GM23248 (cell line): ENCODE data around the gene PCDHB13. TPM values are rescaled to one million over a fixed set of nuclear protein-coding genes. Genes with fewer than 3 reads are reported as not detected.
A peak's percentile ranks its signal among the peaks of the same experiment; 100 is the strongest.

Source experiments
- DNase-seq: peaks from one replicate; pipeline ENCODE4 v3.0.0-alpha.2; 2015
- H2AFZ ChIP-seq: fragments of 200-600 bp; sonication (generic); 2 replicates; pipeline ENCODE4 v1.6.1; 2016; ENCODE audit warnings: antibody characterized with exemption
- H3F3A ChIP-seq: fragments of 200-600 bp; sonication (generic); 2 replicates; pipeline ENCODE4 v1.6.1; 2016; ENCODE audit warnings: mild to moderate bottlenecking, antibody characterized with exemption, mixed run types; ENCODE audit not compliant: insufficient read depth
- H3K27ac ChIP-seq: fragments of 200-600 bp; sonication (generic); 2 replicates; pipeline ENCODE4 v1.5.1; 2016; ENCODE audit warnings: mild to moderate bottlenecking
- H3K27me3 ChIP-seq: fragments of 200-600 bp; sonication (generic); replicated peaks from 2 replicates; pipeline ENCODE4 v1.6.1; 2016; ENCODE audit warnings: mild to moderate bottlenecking; ENCODE audit not compliant: insufficient read depth
- H3K36me3 ChIP-seq: fragments of 200-600 bp; sonication (generic); 2 replicates; pipeline ENCODE4 v1.6.1; 2016; ENCODE audit warnings: low read depth, mild to moderate bottlenecking
- H3K4me1 ChIP-seq: fragments of 200-600 bp; sonication (generic); 2 replicates; pipeline ENCODE4 v1.6.1; 2016; ENCODE audit warnings: mild to moderate bottlenecking; ENCODE audit not compliant: insufficient read depth
- H3K4me2 ChIP-seq: fragments of 200-600 bp; sonication (generic); one replicate; pipeline ENCODE4 v1.6.1; 2016; ENCODE audit warnings: mild to moderate bottlenecking; ENCODE audit not compliant: unreplicated experiment
- H3K4me3 ChIP-seq: fragments of 200-600 bp; sonication (generic); 2 replicates; pipeline ENCODE4 v1.5.1; 2016; ENCODE audit warnings: mild to moderate bottlenecking
- H3K79me2 ChIP-seq: fragments of 200-600 bp; sonication (generic); 2 replicates; pipeline ENCODE4 v1.6.1; 2016; ENCODE audit warnings: mild to moderate bottlenecking; ENCODE audit not compliant: insufficient read depth
- H3K9ac ChIP-seq: fragments of 200-600 bp; sonication (generic); 2 replicates; pipeline ENCODE4 v1.6.1; 2016; ENCODE audit warnings: mild to moderate bottlenecking
- H3K9me2 ChIP-seq: fragments of 200-600 bp; sonication (generic); 2 replicates; pipeline ENCODE4 v1.6.1; 2016; ENCODE audit warnings: mixed run types, mild to moderate bottlenecking, moderate library complexity; ENCODE audit not compliant: insufficient read depth
- H3K9me3 ChIP-seq: fragments of 200-600 bp; sonication (generic); one replicate; pipeline ENCODE4 v1.6.1; 2017; ENCODE audit warnings: low read depth
- H4K20me1 ChIP-seq: fragments of 200-600 bp; sonication (generic); 2 replicates; pipeline ENCODE4 v1.6.0; 2016; ENCODE audit not compliant: insufficient read depth
- EZH2 ChIP-seq: fragments of 200-600 bp; sonication (generic); IDR thresholded peaks from 2 replicates; pipeline ENCODE4 v1.6.1; 2018; ENCODE audit warnings: antibody characterized with exemption, mild to moderate bottlenecking; ENCODE audit not compliant: insufficient read depth, poor library complexity, severe bottlenecking
- EZH2phosphoT487 ChIP-seq: fragments of 200-600 bp; sonication (generic); IDR thresholded peaks from 2 replicates; pipeline ENCODE4 v1.6.1; 2018; ENCODE audit warnings: antibody characterized with exemption, moderate library complexity, mild to moderate bottlenecking, low read depth; ENCODE audit not compliant: insufficient read depth
- WGBS, 2 experiments: methylation state at CpG; one replicate each; pipeline ENCODE4 v1.1.6; 2015 to 2017; ENCODE audit warnings: low lambda C conversion rate in 2 of 2, low coverage in 1 of 2; ENCODE audit errors: missing lambda C conversion rate in 2 of 2; 5-methylcytosine and 5-hydroxymethylcytosine counted together
- in situ Hi-C: fragments of 300-500 bp; cut with MboI; formaldehyde crosslinking; loops from 2 replicates; pipeline ENCODE4 v1.15.0; 2020
- polyA plus RNA-seq: library from polyadenylated mRNA; unstranded; fragments of >200 nt; fragmentation: Nextera tagmentation; extraction: Ambion mirVana; gene quantifications from 2 replicates; pipeline ENCODE4 v1.2.1, GENCODE V29; 2016
- total RNA-seq: library from RNA; depleted of rRNA; stranded (reverse); fragments of >200 nt; shearing (Covaris generic); gene quantifications from 2 replicates; pipeline ENCODE4 v1.2.3, GENCODE V29; 2014; rRNA removed

Gene PCDHB13
- total and polyA plus RNA-seq, 2 experiments from 2014 or later = 2.0 to 2.8 TPM

- Histone ChIP-seq H3F3A (no peaks in the 10 kb centered on the region), H3K27ac (no peak overlapping the region), H3K4me1 (no peaks in the 10 kb centered on the region), H3K79me2 (no peaks in the 10 kb centered on the region), H3K9me3 (peaks cover 5% of the 10 kb centered on the region), H3K4me2 (no peak overlapping the region), H2AFZ (no peak overlapping the region), H4K20me1 (no peaks in the 10 kb centered on the region), H3K9ac (no peak overlapping the region), H3K36me3 (no peaks in the 10 kb centered on the region), H3K27me3 (no peaks in the 10 kb centered on the region), H3K9me2 (no peaks in the 10 kb centered on the region), H3K4me3 (no peak overlapping the region)
- TF ChIP-seq EZH2phosphoT487 (no peak), EZH2 (no peak)
- DNase-seq = no peak
- in situ Hi-C loops = no loop called here
Observed at GRCh38 chr5:141250576-141250975, 36.9 kb downstream of the PCDHB13 start.

- H3K36me3 ChIP-seq = no peaks in the 10 kb centered on the region
- no peaks in the 10 kb centered on the region for H3K27me3 ChIP-seq
- no peaks in the 10 kb centered on the region for H3K79me2 ChIP-seq
- H3K27ac ChIP-seq = no peak overlapping the region
- no peak overlapping the region for H2AFZ ChIP-seq
- TF ChIP-seq EZH2phosphoT487 = no peak
- no peak for TF ChIP-seq EZH2
- in situ Hi-C loops = no loop called here
- no peaks in the 10 kb centered on the region for H4K20me1 ChIP-seq
- peaks cover 26% of the 10 kb centered on the region for H3K9me3 ChIP-seq
- no peaks in the 10 kb centered on the region for H3K4me1 ChIP-seq
- no peaks in the 10 kb centered on the region for H3K9me2 ChIP-seq
- no peak overlapping the region for H3K4me2 ChIP-seq
- no peak for DNase-seq
- no peak overlapping the region for H3K4me3 ChIP-seq
- H3K9ac ChIP-seq = no peak overlapping the region
- peaks cover 7% of the 10 kb centered on the region; the same call in 1 of the 2 replicates for H3F3A ChIP-seq
Observed at GRCh38 chr5:141258464-141258863, 44.7 kb downstream of the PCDHB13 start.

- Histone ChIP-seq H3K9ac (no peak overlapping the region), H3K4me3 (no peak overlapping the region), H3K27me3 (no peaks in the 10 kb centered on the region), H3K27ac (no peak overlapping the region), H3K4me1 (no peaks in the 10 kb centered on the region), H3K79me2 (no peaks in the 10 kb centered on the region), H3K36me3 (0 out of 2 replicates have a peak, but pooled peaks cover under 1% of the 10 kb centered on the region), H3K4me2 (no peak overlapping the region), H2AFZ (no peak overlapping the region), H3K9me2 (no peaks in the 10 kb centered on the region), H4K20me1 (no peaks in the 10 kb centered on the region), H3F3A (peaks cover 7% of the 10 kb centered on the region; the same call in 1 of the 2 replicates), H3K9me3 (peaks cover 23% of the 10 kb centered on the region)
- in situ Hi-C loops = no loop called here
- TF ChIP-seq EZH2phosphoT487 (no peak), EZH2 (no peak)
- DNase-seq = no peak
Observed at GRCh38 chr5:141258948-141259347, 45.2 kb downstream of the PCDHB13 start.

- in situ Hi-C loops = no loop called here
- Histone ChIP-seq H3K9me2 (no peaks in the 10 kb centered on the region), H2AFZ (no peak overlapping the region), H3K4me3 (no peak overlapping the region), H3K36me3 (0 out of 2 replicates have a peak, but pooled peaks cover 2% of the 10 kb centered on the region), H3K27me3 (no peaks in the 10 kb centered on the region), H3K27ac (no peak overlapping the region), H4K20me1 (no peaks in the 10 kb centered on the region), H3K9ac (no peak overlapping the region), H3K4me1 (no peaks in the 10 kb centered on the region), H3F3A (peaks cover 7% of the 10 kb centered on the region; the same call in 1 of the 2 replicates), H3K9me3 (peaks cover 20% of the 10 kb centered on the region), H3K79me2 (no peaks in the 10 kb centered on the region), H3K4me2 (no peak overlapping the region)
- 40 to 46% methylated on average over 5 of the region's 5 CpGs for WGBS, 2 experiments
- no peak for TF ChIP-seq EZH2phosphoT487
- TF ChIP-seq EZH2 = no peak
- DNase-seq = peak; percentile 27
Observed at GRCh38 chr5:141260458-141261237, 46.9 kb downstream of the PCDHB13 start.

GRCh38 chr5:141261238-141261546 is 47.5 kb downstream of the PCDHB13 start:
- H3K9me3 ChIP-seq = peaks cover 20% of the 10 kb centered on the region

More at GRCh38 chr5:141261238-141261546, 47.5 kb downstream of the PCDHB13 start:
- no peaks in the 10 kb centered on the region for H3K9me2 ChIP-seq
- H3K79me2 ChIP-seq = no peaks in the 10 kb centered on the region
- H3K4me3 ChIP-seq = no peak overlapping the region
- H3K9ac ChIP-seq = no peak overlapping the region
- H2AFZ ChIP-seq = no peak overlapping the region
- no peak for TF ChIP-seq EZH2phosphoT487
- no peak for TF ChIP-seq EZH2
- H3K36me3 ChIP-seq = 0 out of 2 replicates have a peak, but pooled peaks cover 2% of the 10 kb centered on the region
- H3K27ac ChIP-seq = no peak overlapping the region
- WGBS, 2 experiments = 41 to 54% methylated on average over 1 of the region's 1 CpG
- H3F3A ChIP-seq = peaks cover 7% of the 10 kb centered on the region; the same call in 1 of the 2 replicates
- in situ Hi-C loops = no loop called here
- no peaks in the 10 kb centered on the region for H4K20me1 ChIP-seq
- no peaks in the 10 kb centered on the region for H3K4me1 ChIP-seq
- no peak for DNase-seq
- H3K27me3 ChIP-seq = no peaks in the 10 kb centered on the region
- H3K4me2 ChIP-seq = no peak overlapping the region

Other genes starting within 250 kb of the PCDHB13 start
Only the 30 nearest of the 37 such genes appear.
- gene PCDHB1, start 162.5 kb upstream of the PCDHB13 start, total RNA-seq = not detected in 2 replicates
- gene PCDHB1, start 162.5 kb upstream of the PCDHB13 start, polyA plus RNA-seq = not detected in 2 replicates
- 4.9 and 8.9 TPM in 2 replicates for gene PCDHB2, start 119.3 kb upstream of the PCDHB13 start, total RNA-seq
- gene PCDHB2, start 119.3 kb upstream of the PCDHB13 start, polyA plus RNA-seq = 4.4 and 6.0 TPM in 2 replicates
- gene PCDHB3, start 113.4 kb upstream of the PCDHB13 start, total RNA-seq = 0.76 and 1.1 TPM in 2 replicates
- 0.23 and 0.24 TPM in 2 replicates for gene PCDHB3, start 113.4 kb upstream of the PCDHB13 start, polyA plus RNA-seq
- gene PCDHB4, start 92.1 kb upstream of the PCDHB13 start, total RNA-seq = 0.22 and 0.63 TPM in 2 replicates
- 0.60 and 1.0 TPM in 2 replicates for gene PCDHB4, start 92.1 kb upstream of the PCDHB13 start, polyA plus RNA-seq
- 0.43 and 1.3 TPM in 2 replicates for gene PCDHB5, start 78.7 kb upstream of the PCDHB13 start, total RNA-seq
- 0.05 TPM in 1 of 2 replicates, not detected in the other for gene PCDHB5, start 78.7 kb upstream of the PCDHB13 start, polyA plus RNA-seq
- gene PCDHB6, start 63.9 kb upstream of the PCDHB13 start, total RNA-seq = 0.22 and 0.38 TPM in 2 replicates
- gene PCDHB6, start 63.9 kb upstream of the PCDHB13 start, polyA plus RNA-seq = 0.10 and 0.25 TPM in 2 replicates
- gene PCDHB7, start 41.3 kb upstream of the PCDHB13 start, total RNA-seq = 0.65 and 0.89 TPM in 2 replicates
- gene PCDHB7, start 41.3 kb upstream of the PCDHB13 start, polyA plus RNA-seq = 0.51 and 0.52 TPM in 2 replicates
- 2.1 and 2.9 TPM in 2 replicates for gene PCDHB8, start 36.1 kb upstream of the PCDHB13 start, total RNA-seq
- 0.83 and 1.0 TPM in 2 replicates for gene PCDHB8, start 36.1 kb upstream of the PCDHB13 start, polyA plus RNA-seq
- 4.2 and 5.1 TPM in 2 replicates for gene PCDHB16, start 31.5 kb upstream of the PCDHB13 start, total RNA-seq
- gene PCDHB16, start 31.5 kb upstream of the PCDHB13 start, polyA plus RNA-seq = 4.8 and 5.0 TPM in 2 replicates
- 1.5 and 2.5 TPM in 2 replicates for gene PCDHB9, start 26.8 kb upstream of the PCDHB13 start, total RNA-seq
- gene PCDHB9, start 26.8 kb upstream of the PCDHB13 start, polyA plus RNA-seq = 1.3 and 1.9 TPM in 2 replicates
- gene PCDHB10, start 21.6 kb upstream of the PCDHB13 start, total RNA-seq = 1.3 and 2.9 TPM in 2 replicates
- 0.86 and 1.3 TPM in 2 replicates for gene PCDHB10, start 21.6 kb upstream of the PCDHB13 start, polyA plus RNA-seq
- gene PCDHB11, start 14.3 kb upstream of the PCDHB13 start, total RNA-seq = 0.38 and 1.2 TPM in 2 replicates
- gene PCDHB11, start 14.3 kb upstream of the PCDHB13 start, polyA plus RNA-seq = 1.1 TPM in 2 replicates
- 0.43 and 2.9 TPM in 2 replicates for gene PCDHB12, start 5.2 kb upstream of the PCDHB13 start, total RNA-seq
- 0.48 and 0.53 TPM in 2 replicates for gene PCDHB12, start 5.2 kb upstream of the PCDHB13 start, polyA plus RNA-seq
- 2.1 and 4.3 TPM in 2 replicates for gene PCDHB14, start 9.4 kb downstream of the PCDHB13 start, total RNA-seq
- gene PCDHB14, start 9.4 kb downstream of the PCDHB13 start, polyA plus RNA-seq = 1.7 and 2.1 TPM in 2 replicates
- gene PCDHB15, start 31.5 kb downstream of the PCDHB13 start, total RNA-seq = 2.7 and 2.8 TPM in 2 replicates
- gene PCDHB15, start 31.5 kb downstream of the PCDHB13 start, polyA plus RNA-seq = 1.5 and 1.9 TPM in 2 replicates
- not detected in 2 replicates for gene SLC25A2, start 90.1 kb downstream of the PCDHB13 start, total RNA-seq
- not detected in 2 replicates for gene SLC25A2, start 90.1 kb downstream of the PCDHB13 start, polyA plus RNA-seq
- gene TAF7, start 106.9 kb downstream of the PCDHB13 start, total RNA-seq = 65.0 and 65.9 TPM in 2 replicates
- gene TAF7, start 106.9 kb downstream of the PCDHB13 start, polyA plus RNA-seq = 104 and 114 TPM in 2 replicates
- 0.38 and 1.8 TPM in 2 replicates for gene PCDHGA1, start 116.6 kb downstream of the PCDHB13 start, total RNA-seq
- 0.63 and 0.72 TPM in 2 replicates for gene PCDHGA1, start 116.6 kb downstream of the PCDHB13 start, polyA plus RNA-seq
- gene PCDHGA2, start 124.8 kb downstream of the PCDHB13 start, total RNA-seq = 6.3 and 7.3 TPM in 2 replicates
- 4.3 and 5.3 TPM in 2 replicates for gene PCDHGA2, start 124.8 kb downstream of the PCDHB13 start, polyA plus RNA-seq
- gene PCDHGA3, start 129.9 kb downstream of the PCDHB13 start, total RNA-seq = 7.5 and 7.6 TPM in 2 replicates
- gene PCDHGA3, start 129.9 kb downstream of the PCDHB13 start, polyA plus RNA-seq = 4.0 and 5.4 TPM in 2 replicates
- 0.25 and 0.86 TPM in 2 replicates for gene PCDHGB1, start 136.2 kb downstream of the PCDHB13 start, total RNA-seq
- 0.16 and 0.19 TPM in 2 replicates for gene PCDHGB1, start 136.2 kb downstream of the PCDHB13 start, polyA plus RNA-seq
- 10.8 and 13.9 TPM in 2 replicates for gene PCDHGA4, start 141.1 kb downstream of the PCDHB13 start, total RNA-seq
- 8.1 and 8.6 TPM in 2 replicates for gene PCDHGA4, start 141.1 kb downstream of the PCDHB13 start, polyA plus RNA-seq
- 2.2 and 2.5 TPM in 2 replicates for gene PCDHGB2, start 146.1 kb downstream of the PCDHB13 start, total RNA-seq
- gene PCDHGB2, start 146.1 kb downstream of the PCDHB13 start, polyA plus RNA-seq = 0.76 and 0.94 TPM in 2 replicates
- gene PCDHGA5, start 150.2 kb downstream of the PCDHB13 start, total RNA-seq = 0.86 and 1.3 TPM in 2 replicates
- 0.24 and 0.35 TPM in 2 replicates for gene PCDHGA5, start 150.2 kb downstream of the PCDHB13 start, polyA plus RNA-seq
- gene PCDHGB3, start 156.3 kb downstream of the PCDHB13 start, total RNA-seq = 2.8 and 4.0 TPM in 2 replicates
- gene PCDHGB3, start 156.3 kb downstream of the PCDHB13 start, polyA plus RNA-seq = 0.95 and 1.2 TPM in 2 replicates
- 5.4 and 5.8 TPM in 2 replicates for gene PCDHGA6, start 160.0 kb downstream of the PCDHB13 start, total RNA-seq
- gene PCDHGA6, start 160.0 kb downstream of the PCDHB13 start, polyA plus RNA-seq = 2.1 and 2.6 TPM in 2 replicates
- 0.43 and 1.6 TPM in 2 replicates for gene PCDHGA7, start 168.8 kb downstream of the PCDHB13 start, total RNA-seq
- gene PCDHGA7, start 168.8 kb downstream of the PCDHB13 start, polyA plus RNA-seq = 0.84 and 1.1 TPM in 2 replicates
- gene PCDHGB4, start 173.8 kb downstream of the PCDHB13 start, total RNA-seq = 6.8 and 7.6 TPM in 2 replicates
- 5.0 and 5.6 TPM in 2 replicates for gene PCDHGB4, start 173.8 kb downstream of the PCDHB13 start, polyA plus RNA-seq
- 0.86 and 1.5 TPM in 2 replicates for gene PCDHGA8, start 178.7 kb downstream of the PCDHB13 start, total RNA-seq
- gene PCDHGA8, start 178.7 kb downstream of the PCDHB13 start, polyA plus RNA-seq = 0.25 and 0.69 TPM in 2 replicates
- 13.2 and 14.9 TPM in 2 replicates for gene PCDHGB5, start 184.0 kb downstream of the PCDHB13 start, total RNA-seq
- gene PCDHGB5, start 184.0 kb downstream of the PCDHB13 start, polyA plus RNA-seq = 15.0 and 15.7 TPM in 2 replicates